Pons (tissue), 1 donor: ENCODE results near the gene ATF6.
A peak's percentile ranks its signal among the peaks of the same experiment; 100 is the strongest.
"Not testable (repeated sequence)": the region's sequence is repeated elsewhere in the genome, so short reads cannot be mapped to it uniquely, and the experiment has no call there.

ENCODE experiments used
- DNase-seq: peaks from one replicate; pipeline ENCODE4 v3.0.0-alpha.2; 2016; ENCODE audit warnings: low spot score

The ATF6 gene

DNA sequence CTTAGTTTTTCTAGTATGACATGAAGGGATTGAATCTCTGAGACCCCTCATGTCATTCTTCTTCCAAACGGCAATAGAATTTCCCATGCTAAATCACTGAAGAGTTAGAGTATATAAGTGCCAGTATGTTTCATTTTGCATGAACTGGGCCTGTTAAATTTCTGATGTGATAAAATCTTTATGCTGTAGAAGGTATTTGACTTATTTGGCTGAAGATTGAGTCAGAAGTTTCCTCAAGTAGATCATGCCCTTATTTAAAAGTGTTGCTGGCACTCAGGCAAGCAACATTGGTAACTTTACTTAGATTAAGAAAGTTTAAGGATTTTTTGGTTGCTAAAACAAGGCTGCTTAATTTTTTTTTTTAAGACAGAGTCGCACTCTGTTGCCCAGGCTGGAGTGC lies 13.3 kb downstream of the ATF6 start:
- no peak for DNase-seq

- DNase-seq: no peak
Observed at GRCh38 chr1:161781995-161782394, 15.9 kb downstream of the ATF6 start.

GRCh38 chr1:161782886-161783285 lies 16.8 kb downstream of the ATF6 start:
- DNase-seq: no peak

DNA sequence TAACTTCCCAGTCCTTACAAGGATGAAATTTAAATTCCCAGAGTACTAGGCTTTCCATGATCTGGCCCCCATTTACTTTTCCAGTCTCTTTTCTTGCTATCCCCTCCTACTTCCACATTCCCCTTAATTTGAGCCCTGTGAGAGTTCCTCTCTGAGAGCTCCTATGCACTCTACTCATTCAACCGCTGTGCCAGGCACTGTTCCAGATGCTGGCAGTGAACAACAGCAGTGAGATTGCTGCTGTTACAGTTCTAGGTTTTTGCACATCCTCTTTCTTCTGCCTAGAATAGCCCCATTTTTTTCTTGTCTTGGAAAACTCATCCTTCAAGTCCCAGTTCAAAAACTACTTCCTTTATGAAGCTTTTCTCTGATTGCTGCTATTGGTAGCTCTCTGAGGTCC lies 18.8 kb downstream of the ATF6 start:
- peak; percentile 80 for DNase-seq

DNA sequence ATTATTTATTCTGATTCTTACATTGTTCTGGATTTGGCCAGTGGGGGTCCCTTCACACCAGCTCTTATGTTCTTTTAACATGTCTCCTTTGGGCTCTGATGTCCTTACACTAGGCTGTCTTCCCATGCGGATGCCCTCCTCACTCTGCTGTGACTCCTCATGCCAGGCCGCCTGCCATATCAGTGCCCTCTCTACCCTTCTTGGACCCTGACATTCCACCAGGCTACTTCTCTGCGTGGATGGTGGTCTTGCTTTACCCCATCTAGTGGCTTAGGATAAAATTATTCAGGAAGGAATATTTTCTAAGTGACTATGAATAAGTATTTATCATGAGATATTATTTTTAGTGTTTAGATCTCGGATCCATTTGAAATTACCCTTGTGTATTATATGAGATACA lies 21.2 kb downstream of the ATF6 start:
- no peak for DNase-seq

GRCh38 chr1:161790587-161791317 lies 24.6 kb downstream of the ATF6 start:
- no peak for DNase-seq

- DNase-seq: no peak
Observed at GRCh38 chr1:161791904-161792655, 26.0 kb downstream of the ATF6 start.

DNA sequence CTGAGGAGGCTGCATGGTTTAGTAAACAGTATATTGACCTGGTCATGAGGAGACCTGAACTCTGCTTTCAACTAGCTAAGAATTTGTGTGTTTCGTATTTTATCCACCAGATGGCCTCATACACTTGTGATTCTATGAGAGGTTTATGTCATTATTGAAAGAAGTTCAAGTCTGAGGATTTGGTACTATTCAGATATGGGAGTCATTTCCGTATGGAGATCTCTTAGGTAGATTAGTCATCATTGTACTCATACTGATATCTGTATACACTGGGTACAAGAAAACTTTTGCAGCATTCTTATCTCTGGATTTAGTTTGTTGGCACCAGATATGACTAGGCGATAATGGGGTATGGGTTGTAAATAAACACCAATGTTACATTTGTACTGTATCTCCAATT lies 26.6 kb downstream of the ATF6 start:
- peak; percentile 86 for DNase-seq

DNA sequence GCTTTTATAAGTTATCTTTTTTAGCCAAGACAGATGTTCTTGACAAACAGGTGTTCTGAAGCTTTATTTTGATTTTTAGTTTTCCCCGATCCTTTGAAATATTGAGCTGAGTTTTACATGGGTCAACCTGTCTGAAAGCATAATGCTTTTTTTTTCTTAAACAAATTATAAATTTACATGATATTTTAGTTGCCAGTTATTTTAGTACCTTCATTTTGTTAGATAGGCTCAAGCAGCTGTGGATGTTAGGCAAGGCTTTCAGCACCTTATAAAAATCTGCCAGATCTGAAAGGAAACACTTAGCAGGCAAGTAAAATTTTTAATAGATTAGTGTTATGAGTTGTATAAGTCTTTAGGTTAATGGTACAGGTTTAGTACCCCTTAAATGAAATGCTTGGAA lies 33.7 kb downstream of the ATF6 start:
- DNase-seq: no peak

DNA sequence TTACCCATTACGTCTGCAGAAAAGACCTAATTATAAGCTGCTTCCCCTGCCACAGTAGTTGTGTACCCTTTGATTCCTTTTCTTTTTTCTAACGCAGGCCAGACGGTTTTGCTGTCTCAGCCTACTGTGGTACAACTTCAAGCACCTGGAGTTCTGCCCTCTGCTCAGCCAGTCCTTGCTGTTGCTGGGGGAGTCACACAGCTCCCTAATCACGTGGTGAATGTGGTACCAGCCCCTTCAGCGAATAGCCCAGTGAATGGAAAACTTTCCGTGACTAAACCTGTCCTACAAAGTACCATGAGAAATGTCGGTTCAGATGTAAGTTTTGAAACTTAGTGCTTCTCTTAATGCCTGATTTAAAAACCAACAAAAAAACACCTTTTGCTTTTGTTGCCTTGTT lies 35.8 kb downstream of the ATF6 start:
- DNase-seq: no peak

DNA sequence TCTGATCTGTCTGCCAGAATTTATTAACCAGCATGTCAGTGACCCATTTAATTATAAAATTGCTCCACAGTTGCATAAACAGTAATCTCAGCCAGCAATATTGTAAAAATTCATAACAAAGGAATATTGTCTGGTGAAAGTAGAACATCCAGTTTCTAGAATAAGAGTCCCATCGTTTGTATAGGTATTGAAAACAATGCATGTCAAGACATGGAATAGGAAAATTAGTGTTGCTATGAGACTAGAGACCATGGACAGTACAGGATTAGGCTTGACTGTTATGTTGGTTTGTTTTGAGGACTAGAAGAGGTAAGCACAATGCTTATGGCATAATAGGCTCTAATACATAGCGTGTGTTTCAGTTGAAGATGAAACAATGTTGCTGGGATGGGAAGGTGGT lies 37.1 kb downstream of the ATF6 start:
- DNase-seq: no peak

- DNase-seq: no peak
Observed at GRCh38 chr1:161805399-161806197, 39.5 kb downstream of the ATF6 start.

DNA sequence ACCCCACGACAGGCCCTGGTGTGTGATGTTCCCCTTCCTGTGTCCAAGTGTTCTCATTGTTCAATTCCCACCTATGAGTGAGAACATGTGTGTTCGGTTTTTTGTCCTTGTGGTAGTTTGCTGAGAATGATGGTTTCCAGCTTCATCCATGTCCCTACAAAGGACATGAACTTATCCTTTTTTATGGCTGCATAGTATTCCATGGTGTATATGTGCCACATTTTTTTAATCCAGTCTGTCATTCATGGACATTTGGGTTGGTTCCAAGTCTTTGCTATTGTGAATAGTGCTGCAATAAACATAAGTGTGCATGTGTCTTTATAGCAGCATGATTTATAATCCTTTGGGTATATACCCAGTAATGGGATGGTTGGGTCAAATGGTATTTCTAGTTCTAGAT lies 43.1 kb downstream of the ATF6 start:
- not testable (repeated sequence) for DNase-seq

DNA sequence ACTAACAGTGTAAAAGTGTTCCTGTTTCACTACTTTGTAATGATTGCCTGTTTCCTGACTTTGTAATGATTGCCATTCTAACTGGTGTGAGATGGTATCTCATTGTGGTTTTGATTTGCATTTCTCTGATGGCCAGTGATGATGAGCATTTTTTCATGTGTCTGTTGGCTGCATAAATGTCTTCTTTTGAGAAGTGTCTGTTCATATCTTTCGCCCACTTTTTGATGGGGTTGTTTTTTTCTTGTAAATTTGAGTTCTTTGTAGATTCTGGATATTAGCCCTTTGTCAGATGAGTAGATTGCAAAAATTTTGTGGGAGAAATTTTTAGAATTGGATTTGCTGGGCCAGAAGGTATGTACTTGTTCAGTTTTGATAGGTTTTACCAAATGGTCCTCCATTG lies 43.5 kb downstream of the ATF6 start:
- DNase-seq: not testable (repeated sequence)

DNA sequence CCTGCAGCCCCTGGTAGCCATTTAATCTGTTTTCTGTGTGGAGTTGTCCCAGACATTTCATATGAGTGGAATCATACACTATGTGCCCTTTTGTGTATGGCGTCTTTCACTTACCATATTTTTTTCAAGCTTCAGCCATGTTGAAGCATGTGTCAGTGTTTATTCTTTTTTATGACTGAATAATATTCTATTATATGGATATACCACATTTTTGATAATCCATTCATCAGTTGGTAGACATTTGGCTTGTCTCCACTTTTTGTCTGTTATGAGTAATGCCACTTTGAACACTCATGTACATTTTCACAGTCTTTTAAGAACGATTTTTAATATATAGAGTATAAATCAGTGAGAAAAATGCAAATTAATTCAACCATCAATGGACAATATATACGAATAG lies 44.7 kb downstream of the ATF6 start:
- no peak for DNase-seq

DNA sequence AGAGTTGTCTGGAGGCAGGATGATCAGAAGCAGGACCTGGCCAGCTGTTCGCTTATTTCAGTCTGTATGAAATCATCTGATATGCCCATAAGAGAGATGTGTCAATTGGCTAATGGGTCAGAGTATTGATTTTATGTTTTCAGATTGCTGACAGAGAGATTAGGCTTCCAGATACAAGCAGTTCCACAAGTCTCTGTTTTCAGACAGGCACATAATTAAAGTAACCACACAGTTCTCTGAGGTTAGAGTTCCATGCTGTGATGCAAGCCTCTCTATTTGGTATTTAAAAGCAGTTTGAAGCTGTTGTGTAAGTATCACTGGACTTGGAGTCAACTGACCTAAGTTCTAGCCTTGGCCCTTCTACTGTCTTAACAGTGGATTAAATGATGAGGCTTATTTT lies 50.1 kb downstream of the ATF6 start:
- no peak for DNase-seq

GRCh38 chr1:161817176-161817730 lies 51.1 kb downstream of the ATF6 start:
- DNase-seq: no peak

DNA sequence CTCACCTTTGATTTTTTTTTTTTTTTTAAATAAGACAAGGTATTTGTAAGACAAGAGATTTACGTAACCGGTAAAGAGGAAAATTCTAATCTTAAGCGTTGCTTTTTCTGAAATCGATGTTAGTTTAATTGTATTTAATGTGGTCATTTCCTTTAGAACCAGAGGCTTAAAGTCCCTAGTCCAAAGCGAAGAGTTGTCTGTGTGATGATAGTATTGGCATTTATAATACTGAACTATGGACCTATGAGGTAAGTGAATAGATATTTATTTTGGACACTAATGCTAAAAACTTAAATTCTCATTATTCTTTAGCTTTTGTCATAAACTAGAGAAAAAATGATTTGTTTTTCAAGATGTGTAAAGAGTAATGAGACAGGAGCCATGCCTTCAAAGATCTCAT lies 54.8 kb downstream of the ATF6 start:
- DNase-seq: no peak

DNA sequence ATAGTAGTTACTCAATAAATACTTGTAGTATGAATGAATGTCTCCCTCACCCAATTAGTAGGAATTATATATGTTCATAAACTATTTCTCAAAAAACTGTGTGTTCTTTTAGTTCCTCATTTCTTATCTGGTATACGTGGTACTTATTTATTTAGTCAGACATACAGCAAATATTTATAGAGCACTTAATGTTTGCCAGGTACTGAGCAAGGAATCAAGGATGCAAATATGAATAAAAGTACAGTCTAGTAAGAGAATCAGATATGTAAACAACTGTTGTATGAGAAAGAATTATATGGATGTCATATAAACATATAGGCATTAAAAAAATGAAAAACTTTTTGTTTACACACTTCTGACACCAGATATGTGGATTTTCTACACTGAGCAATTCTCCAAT lies 58.5 kb downstream of the ATF6 start:
- no peak for DNase-seq

DNA sequence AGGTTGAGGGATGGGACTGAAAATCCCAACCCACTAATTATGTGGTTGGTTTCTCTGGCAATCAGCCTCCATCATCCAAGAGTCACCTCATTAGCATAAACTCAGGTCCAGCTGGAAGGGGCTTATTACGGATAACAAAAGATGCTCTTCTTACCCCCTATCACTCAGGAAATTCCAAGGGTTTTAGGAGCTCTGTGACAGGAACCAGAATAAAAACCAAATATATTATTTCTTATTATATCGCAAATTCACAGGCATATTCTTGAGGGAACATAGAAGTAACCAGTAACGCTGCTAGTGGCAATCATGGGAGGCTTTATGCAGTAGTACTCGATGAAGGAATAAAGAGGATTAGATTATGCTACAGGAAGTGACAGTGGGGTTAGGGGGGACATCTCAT lies 59.7 kb downstream of the ATF6 start:
- no peak for DNase-seq

DNA sequence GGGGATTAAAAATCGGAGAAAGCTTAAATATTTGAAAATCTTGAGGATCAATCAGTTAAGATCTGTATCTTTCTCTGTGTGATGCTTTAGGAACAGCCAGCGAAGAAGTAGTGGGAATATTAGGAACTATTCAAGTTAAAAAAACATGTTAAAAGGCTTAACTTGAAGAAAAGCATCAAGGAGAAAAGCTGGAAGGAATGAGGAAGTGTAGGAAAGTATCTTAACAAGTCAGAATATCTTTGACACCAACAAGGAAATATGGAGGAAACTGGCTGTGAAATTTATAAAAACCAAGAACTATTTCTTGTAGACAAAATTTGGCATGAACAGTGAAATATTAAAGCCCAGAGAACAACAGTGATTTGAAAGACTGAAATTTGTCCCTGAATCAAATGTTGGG lies 60.4 kb downstream of the ATF6 start:
- no peak for DNase-seq

DNA sequence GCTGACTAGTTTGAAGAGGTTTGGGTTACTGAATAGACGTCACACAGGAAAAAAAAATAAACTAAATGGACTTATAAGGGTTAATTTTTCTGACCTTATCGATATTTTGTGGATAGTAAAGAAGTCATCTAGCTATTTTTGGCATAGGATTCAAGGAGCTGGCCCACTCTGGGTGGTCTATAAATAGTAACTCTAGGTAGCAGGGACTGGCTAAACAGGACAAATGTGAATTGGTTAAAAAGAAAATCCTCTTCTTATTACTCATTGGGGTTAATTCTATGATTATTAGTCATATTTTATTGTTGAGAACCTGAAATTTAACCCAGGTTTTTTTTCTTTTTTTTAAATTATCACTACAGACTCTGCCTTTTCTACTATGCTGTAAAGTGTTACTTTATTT lies 61.7 kb downstream of the ATF6 start:
- DNase-seq: no peak
